ENCODE results near the gene UQCC2.

UQCC2 gene

GRCh38 chr6:33711140-33712129 is at the start of gene UQCC2:
Gene UQCC2, minus strand, starts transcription at chr6:33711700. Its CDS starts 14 bp downstream, at chr6:33711686.
- peak; percentile 93 for DNase-seq (ENCODE audit: low read depth)

GRCh38 chr6:33759887-33760629 is 48.6 kb upstream of the UQCC2 start:
- DNase-seq (ENCODE audit: low read depth), result no peak

GRCh38 chr6:33758815-33759216 is 47.3 kb upstream of the UQCC2 start:
- peak; percentile 12 for DNase-seq (ENCODE audit: low read depth)

- no peak for DNase-seq (ENCODE audit: low read depth)
Observed at GRCh38 chr6:33757906-33758305, 46.4 kb upstream of the UQCC2 start.

- DNase-seq (ENCODE audit: low read depth), result no peak
Observed at GRCh38 chr6:33757113-33757512, 45.6 kb upstream of the UQCC2 start.

GRCh38 chr6:33756211-33756954 is 44.9 kb upstream of the UQCC2 start:
- DNase-seq (ENCODE audit: low read depth), result no peak

- no peak for DNase-seq (ENCODE audit: low read depth)
Observed at GRCh38 chr6:33755070-33755869, 43.8 kb upstream of the UQCC2 start.

- no peak for DNase-seq (ENCODE audit: low read depth)
Observed at GRCh38 chr6:33754222-33754621, 42.7 kb upstream of the UQCC2 start.

GRCh38 chr6:33752646-33753015 is 41.1 kb upstream of the UQCC2 start:
- no peak for DNase-seq (ENCODE audit: low read depth)

- no peak for DNase-seq (ENCODE audit: low read depth)
Observed at GRCh38 chr6:33751771-33752645, 40.5 kb upstream of the UQCC2 start.

- DNase-seq (ENCODE audit: low read depth), result peak; percentile 15
Observed at GRCh38 chr6:33750244-33750991, 38.9 kb upstream of the UQCC2 start.

GRCh38 chr6:33749401-33749800 is 37.9 kb upstream of the UQCC2 start:
- no peak for DNase-seq (ENCODE audit: low read depth)

GRCh38 chr6:33748841-33749240 is 37.3 kb upstream of the UQCC2 start:
- DNase-seq (ENCODE audit: low read depth), result no peak

- DNase-seq (ENCODE audit: low read depth), result no peak
Observed at GRCh38 chr6:33747823-33748222, 36.3 kb upstream of the UQCC2 start.

GRCh38 chr6:33746651-33747100 is 35.2 kb upstream of the UQCC2 start, which contains the start of gene IP6K3:
Gene IP6K3, minus strand, starts transcription at chr6:33746905. Its CDS starts 11,429 bp downstream, at chr6:33735476.
- no peak for DNase-seq (ENCODE audit: low read depth)

- peak; percentile 63 for DNase-seq (ENCODE audit: low read depth)
Observed at GRCh38 chr6:33746036-33746600, 34.6 kb upstream of the UQCC2 start.

- peak; percentile 30 for DNase-seq (ENCODE audit: low read depth)
Observed at GRCh38 chr6:33745548-33745947, 34.0 kb upstream of the UQCC2 start.

- no peak for DNase-seq (ENCODE audit: low read depth)
Observed at GRCh38 chr6:33744895-33745546, 33.5 kb upstream of the UQCC2 start.
